NCI-H524 treated with DMSO at 0.1 percent for 48 hours (cell line): ENCODE results near the gene POU5F1.

Source experiments
- DNase-seq: peaks from one replicate; lab custom pipeline; 2025; lab: John Stamatoyannopoulos, UW

Gene POU5F1

GRCh38 chr6:31114970-31115849 lies 55.3 kb downstream of the POU5F1 start:
- no peak for DNase-seq

- DNase-seq: no peak
These were observed 56.0 kb downstream of the POU5F1 start, which contains the start of gene PSORS1C1 for GRCh38 chr6:31114541-31114878. PSORS1C1 (plus strand) TSS chr6:31114800; CDS start chr6:31129633, 14,833 bp downstream.
